Effector CD4-positive, alpha-beta T cell (primary cell): ENCODE measurements around the gene PCDHA8.
"Not testable (repeated sequence)": the region's sequence is repeated elsewhere in the genome, so short reads cannot be mapped to it uniquely, and the experiment has no call there.

Experiments
- DNase-seq: peaks from one replicate; pipeline ENCODE4 v3.0.0-alpha.2; 2020

Gene PCDHA8

GRCh38 chr5:140829511-140830501 is 11.2 kb upstream of the PCDHA8 start:
- DNase-seq, result not testable (repeated sequence)

GRCh38 chr5:140833993-140834392 is 7.0 kb upstream of the PCDHA8 start, which contains the start of gene PCDHA7:
TSS of gene PCDHA7 (plus strand) at chr5:140834269. CDS start at chr5:140834384, 115 bp downstream.
- no peak for DNase-seq

GRCh38 chr5:140834439-140835008 is 6.5 kb upstream of the PCDHA8 start:
- not testable (repeated sequence) for DNase-seq

- DNase-seq, result no peak
Observed at GRCh38 chr5:140835622-140836510, 5.1 kb upstream of the PCDHA8 start.

- DNase-seq, result no peak
Observed at GRCh38 chr5:140842798-140843733, 2.1 kb downstream of the PCDHA8 start.

- DNase-seq, result not testable (repeated sequence)
Observed at GRCh38 chr5:140848139-140849102, 7.4 kb downstream of the PCDHA8 start, which contains the start of gene PCDHA9. TSS of gene PCDHA9 (plus strand) at chr5:140848382. CDS start at chr5:140848496, 114 bp downstream.

- DNase-seq, result not testable (repeated sequence)
Observed at GRCh38 chr5:140849831-140850634, 9.0 kb downstream of the PCDHA8 start.

GRCh38 chr5:140855772-140856674 is 15.0 kb downstream of the PCDHA8 start, which contains the start of gene PCDHA10:
TSS of gene PCDHA10 (plus strand) at chr5:140855897. CDS start at chr5:140856049, 152 bp downstream.
- no peak for DNase-seq

- no peak for DNase-seq
Observed at GRCh38 chr5:140857177-140857986, 16.4 kb downstream of the PCDHA8 start.

- DNase-seq, result no peak
Observed at GRCh38 chr5:140857987-140858240, 16.9 kb downstream of the PCDHA8 start.

- no peak for DNase-seq
Observed at GRCh38 chr5:140862441-140863295, 21.7 kb downstream of the PCDHA8 start.

GRCh38 chr5:140868721-140869554 is 28.0 kb downstream of the PCDHA8 start, which contains the start of gene PCDHA11:
TSS of gene PCDHA11 (plus strand) at chr5:140868957. CDS start at chr5:140869104, 147 bp downstream.
- no peak for DNase-seq

GRCh38 chr5:140869555-140869886 is 28.5 kb downstream of the PCDHA8 start:
- DNase-seq, result no peak

- DNase-seq, result no peak
Observed at GRCh38 chr5:140870221-140871201, 29.5 kb downstream of the PCDHA8 start.
